Liver (tissue), 3 donors: ENCODE measurements around the gene ANGPT4.

ENCODE experiments used
- CTCF ChIP-seq: fragments of 150-350 bp; IDR thresholded peaks from 2 replicates; pipeline ENCODE4 v1.5.1; 2017; ENCODE audit warnings: improper control_type of control experiment, low read depth, low read length; ENCODE audit not compliant: missing input control
- GABPA ChIP-seq, 2 donors: IDR thresholded peaks in 1 of 2; conservative IDR thresholded peaks in 1 of 2; 2 replicates each; pipeline ENCODE4 v1.6.1; 2016; ENCODE audit warnings: antibody characterized with exemption in 2 of 2, mild to moderate bottlenecking in 1 of 2, moderate library complexity in 1 of 2
- RAD21 ChIP-seq, 2 donors: IDR thresholded peaks; 2 replicates each; pipeline ENCODE4 v1.6.1; 2016; ENCODE audit warnings: antibody characterized with exemption in 2 of 2, mild to moderate bottlenecking in 2 of 2
- RXRA ChIP-seq, 2 donors: IDR thresholded peaks; 2 replicates each; pipeline ENCODE4 v1.6.1; 2017 to 2018; ENCODE audit warnings: antibody characterized with exemption in 2 of 2, mild to moderate bottlenecking in 1 of 2
- YY1 ChIP-seq: IDR thresholded peaks from 2 replicates; pipeline ENCODE4 v1.6.1; 2016; ENCODE audit warnings: antibody characterized with exemption, mild to moderate bottlenecking
- TF ChIP-seq, protein P1 (sequence below): IDR thresholded peaks from 2 replicates; pipeline ENCODE4 v1.6.1; 2016; ENCODE audit warnings: antibody characterized with exemption
- donor health status: healthy.
- donor health status: healthy.

DNA sequence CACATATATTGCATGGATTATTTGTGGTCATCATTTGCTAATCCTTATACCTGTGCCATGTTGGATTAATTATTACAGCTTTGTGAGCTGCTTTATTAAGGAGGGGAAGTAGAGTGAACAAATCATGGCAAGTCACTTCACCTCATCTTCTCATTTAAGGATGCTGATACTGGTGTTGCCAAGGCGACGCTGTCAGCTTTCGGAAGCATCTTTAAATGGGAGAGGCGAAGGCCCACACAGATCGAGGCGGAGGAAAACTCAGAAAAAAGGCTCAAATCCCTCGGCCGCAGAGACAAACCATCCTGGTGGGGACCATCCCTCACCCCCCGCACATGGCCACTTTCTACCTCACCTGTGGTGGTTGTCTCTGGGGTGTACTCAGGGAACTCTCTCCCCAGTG is 47.9 kb downstream of the ANGPT4 start:
- TF ChIP-seq CTCF: no peak
- TF ChIP-seq, protein P1, sequence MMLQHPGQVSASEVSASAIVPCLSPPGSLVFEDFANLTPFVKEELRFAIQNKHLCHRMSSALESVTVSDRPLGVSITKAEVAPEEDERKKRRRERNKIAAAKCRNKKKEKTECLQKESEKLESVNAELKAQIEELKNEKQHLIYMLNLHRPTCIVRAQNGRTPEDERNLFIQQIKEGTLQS: no peak
- TF ChIP-seq RXRA (IDR thresholded peaks at IDR 0.05): no peak
- no peak for TF ChIP-seq YY1
- no peak for TF ChIP-seq GABPA (IDR thresholded peaks at IDR 0.05 in 1 of 2, conservative IDR thresholded peaks at IDR 0.05 in 1 of 2)
- no peak for TF ChIP-seq RAD21 (IDR thresholded peaks at IDR 0.05)
